Brain microvascular endothelial cell (primary cell): Measurements from ENCODE around the gene TELO2.

Source experiments
- DNase-seq: peaks from one replicate; pipeline ENCODE4 v3.0.0-alpha.2; 2020
- H3K27ac ChIP-seq: fragments of 250-450 bp; sonication (Bioruptor Pico); 2 replicates; pipeline ENCODE4 v1.5.1; 2020; ENCODE audit warnings: mild to moderate bottlenecking, moderate library complexity
- H3K27me3 ChIP-seq: fragments of 250-450 bp; sonication (Bioruptor Pico); replicated peaks from 2 replicates; pipeline ENCODE4 v1.5.1; 2020; ENCODE audit warnings: mild to moderate bottlenecking
- H3K36me3 ChIP-seq: fragments of 250-450 bp; sonication (Bioruptor Pico); replicated peaks from 2 replicates; pipeline ENCODE4 v1.5.1; 2020; ENCODE audit warnings: mild to moderate bottlenecking
- H3K4me3 ChIP-seq: 2 replicates; pipeline ENCODE4 v1.5.1; 2011; ENCODE audit warnings: low read depth, mild to moderate bottlenecking, control low read depth, low read length, moderate library complexity
- CTCF ChIP-seq: IDR thresholded peaks from 2 replicates; pipeline ENCODE4 v1.5.1; 2011; ENCODE audit warnings: low read depth, mild to moderate bottlenecking, moderate library complexity, low read length, control low read depth, inconsistent platforms; ENCODE audit errors: missing control alignments
- in situ Hi-C: cut with HindIII; loops from 2 replicates; pipeline ENCODE4 v1.10.0; 2017; ENCODE audit warnings: low sequenced_read_pairs, low pct_ligation_motif_present

Gene TELO2

DNA sequence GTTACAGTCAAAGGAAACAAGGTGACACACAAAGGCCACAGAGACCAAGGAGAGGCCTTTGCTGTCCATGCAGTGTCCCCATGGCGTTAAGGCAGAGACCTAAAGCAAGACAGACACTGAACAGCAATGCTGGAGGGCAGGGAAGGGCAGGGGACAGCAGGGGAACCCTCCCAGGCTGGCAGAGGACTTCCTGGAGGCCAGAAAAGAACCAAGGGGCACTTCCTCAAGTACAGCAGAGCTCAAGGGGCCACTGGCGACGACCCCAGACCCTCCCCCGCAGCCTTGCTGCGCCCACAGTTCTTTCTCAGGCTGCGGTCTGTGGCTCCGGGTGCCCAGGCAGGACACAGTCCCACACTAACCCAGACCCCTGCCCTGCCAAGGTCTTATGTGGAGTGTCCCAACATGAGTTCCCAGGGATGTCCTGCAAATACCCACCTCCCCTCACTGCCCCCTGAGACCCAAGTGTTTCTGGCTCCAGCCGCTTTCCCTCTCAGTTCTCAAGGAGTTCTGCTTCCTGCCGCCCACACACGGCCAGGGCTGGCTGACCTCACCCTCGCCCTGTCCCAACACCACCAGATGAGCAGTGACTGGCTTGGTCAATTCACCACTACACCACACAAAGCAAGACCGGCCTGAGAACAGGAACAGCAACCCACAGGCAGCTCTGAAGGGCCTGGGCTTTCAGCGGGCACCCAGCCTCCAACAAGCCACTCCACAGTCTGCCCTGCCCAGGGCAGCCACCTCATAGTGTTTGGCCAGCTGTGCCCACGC lies 22.5 kb upstream of the TELO2 start:
- no peak for TF ChIP-seq CTCF
- in situ Hi-C loops: no loop called here
- Histone ChIP-seq H3K36me3 (no peaks in the 10 kb centered on the region), H3K27ac (peak overlapping the region; percentile 4), H3K27me3 (no peaks in the 10 kb centered on the region), H3K4me3 (peak overlapping the region; percentile 5)
- DNase-seq: peak; percentile 53

DNA sequence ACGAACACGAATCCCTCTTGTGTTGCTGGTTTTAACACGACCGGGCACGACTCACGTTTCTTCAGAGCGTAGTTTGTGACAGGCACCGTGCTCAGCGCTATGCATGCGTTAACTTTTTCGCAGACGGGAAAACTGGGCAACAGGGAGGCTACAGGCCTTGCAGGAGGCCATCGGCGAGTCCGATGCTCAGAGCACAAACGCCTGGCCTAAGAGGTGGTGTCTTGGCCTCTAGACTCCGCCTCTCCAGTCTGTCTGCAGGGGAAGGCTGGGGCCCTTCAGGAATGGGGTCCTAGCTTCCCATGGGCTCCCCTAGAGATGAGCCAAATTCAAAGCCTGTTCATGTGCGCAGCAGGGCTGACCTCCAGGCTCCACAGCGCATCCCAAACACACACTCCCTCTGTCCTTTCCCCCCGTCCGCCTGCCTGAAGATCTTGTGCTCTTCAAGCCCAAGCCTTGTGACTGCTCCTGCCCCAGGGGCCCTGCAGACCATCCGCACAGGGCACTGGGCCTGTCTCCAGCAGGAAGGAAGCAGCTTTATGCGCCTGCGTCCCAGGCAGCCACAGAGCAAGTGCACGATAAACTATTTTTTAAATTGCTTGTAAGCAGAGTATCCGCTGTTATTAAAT lies 21.5 kb upstream of the TELO2 start:
- in situ Hi-C loops: no loop called here
- no peak for TF ChIP-seq CTCF
- Histone ChIP-seq H3K4me3 (no peak overlapping the region), H3K27ac (no peak overlapping the region), H3K27me3 (no peaks in the 10 kb centered on the region), H3K36me3 (no peaks in the 10 kb centered on the region)
- no peak for DNase-seq

GRCh38 chr16:1472974-1473373 lies 20.2 kb upstream of the TELO2 start:
- no peak overlapping the region for H3K4me3 ChIP-seq
- TF ChIP-seq CTCF: no peak
- H3K27me3 ChIP-seq: no peaks in the 10 kb centered on the region
- no peak overlapping the region for H3K27ac ChIP-seq
- no peaks in the 10 kb centered on the region for H3K36me3 ChIP-seq
- DNase-seq: no peak
- in situ Hi-C loops: no loop called here

GRCh38 chr16:1474082-1474795 lies 18.9 kb upstream of the TELO2 start:
- Histone ChIP-seq H3K4me3 (peak overlapping the region; percentile 71), H3K36me3 (no peaks in the 10 kb centered on the region), H3K27me3 (no peaks in the 10 kb centered on the region), H3K27ac (peak overlapping the region; percentile 80)
- DNase-seq: no peak
- in situ Hi-C loops: no loop called here
- no peak for TF ChIP-seq CTCF

DNA sequence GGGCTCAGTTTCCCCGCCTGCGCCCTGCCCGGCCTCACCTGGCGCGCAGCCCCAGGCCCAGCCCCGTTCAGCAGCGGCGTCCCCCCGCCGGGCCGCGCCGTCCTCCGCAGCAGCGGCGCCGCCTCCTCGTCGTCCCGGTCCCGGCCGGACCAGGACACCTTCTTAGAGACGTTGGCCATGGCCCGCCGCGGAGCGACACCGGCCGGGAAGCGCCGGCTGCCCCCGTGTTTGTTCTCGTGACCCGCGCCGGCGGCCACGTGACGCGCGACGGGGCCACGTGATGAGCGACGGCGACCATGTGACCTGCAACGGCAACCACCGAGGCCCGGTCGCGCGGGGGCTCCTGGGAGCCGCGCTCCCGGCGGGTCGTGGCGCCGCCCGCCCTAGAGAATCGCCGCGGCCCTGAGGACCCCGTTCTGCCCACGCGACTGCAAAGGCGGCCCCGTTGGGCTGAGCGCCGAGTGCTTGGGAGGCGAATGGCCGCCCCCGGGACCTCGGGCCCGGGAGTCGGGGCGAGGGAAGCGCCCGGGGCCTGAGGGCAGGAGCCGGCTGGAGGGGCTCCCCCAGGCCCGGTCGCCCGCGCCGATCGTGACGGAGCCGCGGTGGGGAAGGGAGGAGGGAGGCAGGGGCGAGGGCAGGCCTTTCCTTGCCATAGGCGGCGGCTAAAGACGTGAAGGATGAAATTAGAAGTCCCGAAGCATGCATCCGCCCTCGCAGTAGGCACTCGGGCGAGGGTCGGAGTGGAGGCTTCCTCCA lies 18.2 kb upstream of the TELO2 start, which contains the start of gene CLCN7:
CLCN7 (minus strand) TSS at position 233 of the 756 bp plus-strand sequence; CDS start at position 179, 54 bp downstream.
- in situ Hi-C loops: no loop called here
- Histone ChIP-seq H3K27ac (peak within 1 kb of the TSS; percentile 80), H3K36me3 (no peaks in the 10 kb centered on the region), H3K27me3 (no peaks in the 10 kb centered on the region), H3K4me3 (peak within 1 kb of the TSS; percentile 71)
- peak; percentile 76 for DNase-seq
- TF ChIP-seq CTCF: no peak
